ENCODE measurements around the gene C19orf38.

Gene C19orf38

GRCh38 chr19:10817291-10818038, 30.8 kb upstream of the C19orf38 start:
- H3K27ac ChIP-seq, result no peak overlapping the region
- no peak for TF ChIP-seq CTCF (conservative IDR thresholded peaks at IDR 0.05)

GRCh38 chr19:10818301-10819123, 29.7 kb upstream of the C19orf38 start:
- TF ChIP-seq CTCF (conservative IDR thresholded peaks at IDR 0.05), result no peak
- no peak overlapping the region for H3K27ac ChIP-seq

- TF ChIP-seq CTCF (conservative IDR thresholded peaks at IDR 0.05), result no peak
Measured at GRCh38 chr19:10819124-10820060, 28.8 kb upstream of the C19orf38 start.

GRCh38 chr19:10820173-10820572, 28.0 kb upstream of the C19orf38 start:
- 0 out of 2 replicates have a peak, but pooled peaks have one; percentile 11 for TF ChIP-seq CTCF (conservative IDR thresholded peaks at IDR 0.05)
- no peak overlapping the region for H3K27ac ChIP-seq

More at GRCh38 chr19:10819124-10820060, 28.8 kb upstream of the C19orf38 start:
- no peak overlapping the region for H3K27ac ChIP-seq

- no peak for TF ChIP-seq CTCF (conservative IDR thresholded peaks at IDR 0.05)
- no peak overlapping the region for H3K27ac ChIP-seq
Measured at GRCh38 chr19:10823690-10824089, 24.5 kb upstream of the C19orf38 start.

- no peak for TF ChIP-seq CTCF (conservative IDR thresholded peaks at IDR 0.05)
- no peak overlapping the region for H3K27ac ChIP-seq
Measured at GRCh38 chr19:10826231-10826630, 22.0 kb upstream of the C19orf38 start.
